ENCODE data around the gene TRPM3. TPM values are rescaled to one million over a fixed set of nuclear protein-coding genes. Genes with fewer than 3 reads are reported as not detected.

Gene TRPM3
- total RNA-seq, 4 donors from 2014 or later: 0.27 to 1.2 (median 0.47) TPM; not detected in 1

DNA sequence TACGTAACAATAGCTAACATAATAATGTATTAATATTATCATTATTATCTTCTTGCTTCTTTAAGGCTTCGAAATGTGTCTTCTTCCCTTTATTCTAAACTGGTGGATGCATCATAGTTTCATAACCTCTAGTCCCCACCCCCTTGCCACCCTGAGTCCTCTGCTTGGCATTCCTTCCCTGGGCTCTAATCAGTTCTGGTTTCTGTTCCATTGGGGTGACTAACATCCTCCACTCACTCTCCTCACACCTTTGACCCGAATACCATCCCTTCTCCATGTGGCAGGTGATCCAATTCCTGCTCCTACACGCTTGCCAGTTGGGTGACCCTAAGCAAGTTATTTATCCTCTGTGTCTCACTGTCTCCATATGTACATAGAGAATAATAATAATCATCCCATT is 286.1 kb downstream of the TRPM3 start:
- H3K27ac ChIP-seq: no peak overlapping the region
- WGBS, 2 donors (ENCODE audit: low coverage in 1 of 2): 78 to 85% methylated on average over 4 of the region's 4 CpGs
- no peaks in the 10 kb centered on the region for H3K36me3 ChIP-seq
- H3K4me1 ChIP-seq: no peaks in the 10 kb centered on the region
- no peaks in the 10 kb centered on the region for H3K9me3 ChIP-seq
- no peaks in the 10 kb centered on the region for H3K27me3 ChIP-seq
- no peak overlapping the region for H3K4me3 ChIP-seq
- TF ChIP-seq, protein P1, sequence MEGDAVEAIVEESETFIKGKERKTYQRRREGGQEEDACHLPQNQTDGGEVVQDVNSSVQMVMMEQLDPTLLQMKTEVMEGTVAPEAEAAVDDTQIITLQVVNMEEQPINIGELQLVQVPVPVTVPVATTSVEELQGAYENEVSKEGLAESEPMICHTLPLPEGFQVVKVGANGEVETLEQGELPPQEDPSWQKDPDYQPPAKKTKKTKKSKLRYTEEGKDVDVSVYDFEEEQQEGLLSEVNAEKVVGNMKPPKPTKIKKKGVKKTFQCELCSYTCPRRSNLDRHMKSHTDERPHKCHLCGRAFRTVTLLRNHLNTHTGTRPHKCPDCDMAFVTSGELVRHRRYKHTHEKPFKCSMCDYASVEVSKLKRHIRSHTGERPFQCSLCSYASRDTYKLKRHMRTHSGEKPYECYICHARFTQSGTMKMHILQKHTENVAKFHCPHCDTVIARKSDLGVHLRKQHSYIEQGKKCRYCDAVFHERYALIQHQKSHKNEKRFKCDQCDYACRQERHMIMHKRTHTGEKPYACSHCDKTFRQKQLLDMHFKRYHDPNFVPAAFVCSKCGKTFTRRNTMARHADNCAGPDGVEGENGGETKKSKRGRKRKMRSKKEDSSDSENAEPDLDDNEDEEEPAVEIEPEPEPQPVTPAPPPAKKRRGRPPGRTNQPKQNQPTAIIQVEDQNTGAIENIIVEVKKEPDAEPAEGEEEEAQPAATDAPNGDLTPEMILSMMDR (IDR thresholded peaks at IDR 0.05): no peak
- TF ChIP-seq EP300 (IDR thresholded peaks at IDR 0.05): no peak
- TF ChIP-seq POLR2A (IDR thresholded peaks at IDR 0.05): no peak
- no peak for TF ChIP-seq POLR2AphosphoS5 (IDR thresholded peaks at IDR 0.05)
- no peak for ATAC-seq

DNA sequence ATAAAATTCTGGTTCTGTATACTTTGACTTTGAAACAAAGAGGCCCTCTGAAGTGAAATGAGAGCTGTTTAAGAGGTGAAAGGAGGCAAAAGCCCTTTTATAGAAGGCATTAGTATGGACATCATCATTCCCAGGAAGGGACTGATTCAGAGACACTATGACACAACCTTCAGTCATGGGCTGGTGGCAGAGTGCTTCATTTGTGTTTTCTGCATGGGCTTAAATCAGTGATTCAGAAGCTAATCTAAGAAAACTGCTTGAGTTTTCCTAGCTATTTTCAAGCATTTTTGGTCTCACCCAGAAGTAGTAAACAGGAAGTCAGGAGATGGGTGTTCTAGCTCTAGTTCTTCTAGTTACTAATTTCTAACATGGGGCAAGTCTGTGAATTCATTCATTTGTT is 288.9 kb downstream of the TRPM3 start:
- ATAC-seq: no peak
- Histone ChIP-seq H3K4me1 (no peaks in the 10 kb centered on the region), H3K27ac (no peak overlapping the region), H3K4me3 (no peak overlapping the region), H3K27me3 (no peaks in the 10 kb centered on the region), H3K36me3 (no peaks in the 10 kb centered on the region), H3K9me3 (no peaks in the 10 kb centered on the region)
- TF ChIP-seq, protein P1 (IDR thresholded peaks at IDR 0.05): no peak
- no peak for TF ChIP-seq POLR2A (IDR thresholded peaks at IDR 0.05)
- no peak for TF ChIP-seq POLR2AphosphoS5 (IDR thresholded peaks at IDR 0.05)
- TF ChIP-seq EP300 (IDR thresholded peaks at IDR 0.05): no peak

- H3K36me3 ChIP-seq: no peaks in the 10 kb centered on the region
- no peak for ATAC-seq
- no peak for TF ChIP-seq POLR2AphosphoS5 (IDR thresholded peaks at IDR 0.05)
- TF ChIP-seq, protein P1 (IDR thresholded peaks at IDR 0.05): no peak
- no peak for TF ChIP-seq POLR2A (IDR thresholded peaks at IDR 0.05)
- no peak for TF ChIP-seq EP300 (IDR thresholded peaks at IDR 0.05)
- no peaks in the 10 kb centered on the region for H3K4me1 ChIP-seq
- WGBS, 2 donors (ENCODE audit: low coverage in 1 of 2): 61 to 70% methylated on average over 4 of the region's 4 CpGs
- H3K4me3 ChIP-seq: no peak overlapping the region
- H3K27ac ChIP-seq: no peak overlapping the region
- H3K9me3 ChIP-seq: no peaks in the 10 kb centered on the region
- H3K27me3 ChIP-seq: no peaks in the 10 kb centered on the region
Measured at GRCh38 chr9:70830618-70831017, 290.8 kb downstream of the TRPM3 start.

DNA sequence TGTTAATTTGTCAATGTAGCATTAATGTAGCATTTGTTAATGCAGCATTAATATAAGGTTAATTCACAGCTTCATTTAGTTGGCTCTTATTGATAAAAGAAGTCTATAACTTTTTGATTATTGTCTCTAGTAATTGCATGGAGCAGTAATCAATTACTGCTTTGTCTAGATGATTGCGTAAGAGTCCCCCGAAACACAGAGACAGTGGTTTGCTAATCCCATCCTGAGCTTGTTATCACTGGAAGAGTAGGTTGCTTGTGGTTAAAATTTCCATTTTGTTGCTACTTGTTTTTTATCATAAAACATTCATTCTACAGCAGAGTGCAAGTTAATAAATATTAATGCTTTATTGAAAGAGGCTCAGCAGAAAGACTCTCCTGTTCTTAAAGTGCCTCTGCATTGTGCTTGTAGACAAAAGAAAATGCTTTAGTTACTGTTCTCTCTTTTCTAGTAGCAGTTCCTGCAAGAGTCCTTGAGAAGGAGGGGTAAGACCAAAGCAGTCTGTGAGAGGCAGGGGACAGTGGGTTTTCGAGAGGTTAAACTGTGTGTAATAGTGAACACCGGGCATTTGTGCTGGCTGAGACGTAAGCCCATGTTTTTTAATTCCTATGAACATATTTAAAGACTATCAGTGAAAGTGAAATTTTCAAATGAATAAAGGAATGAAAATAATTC is 291.7 kb downstream of the TRPM3 start:
- Histone ChIP-seq H3K27ac (no peak overlapping the region), H3K9me3 (no peaks in the 10 kb centered on the region), H3K36me3 (no peaks in the 10 kb centered on the region), H3K4me1 (no peaks in the 10 kb centered on the region), H3K4me3 (no peak overlapping the region), H3K27me3 (no peaks in the 10 kb centered on the region)
- 65 to 79% methylated on average over 4 to 5 of the region's 5 CpGs for WGBS, 2 donors (ENCODE audit: low coverage in 1 of 2)
- TF ChIP-seq, protein P1 (IDR thresholded peaks at IDR 0.05): no peak
- no peak for TF ChIP-seq POLR2AphosphoS5 (IDR thresholded peaks at IDR 0.05)
- no peak for TF ChIP-seq EP300 (IDR thresholded peaks at IDR 0.05)
- no peak for TF ChIP-seq POLR2A (IDR thresholded peaks at IDR 0.05)
- no peak for ATAC-seq

- Histone ChIP-seq H3K36me3 (no peaks in the 10 kb centered on the region), H3K27ac (no peak overlapping the region), H3K9me3 (no peaks in the 10 kb centered on the region), H3K27me3 (no peaks in the 10 kb centered on the region), H3K4me1 (no peaks in the 10 kb centered on the region), H3K4me3 (no peak overlapping the region)
- no peak for ATAC-seq
- 82 to 88% methylated on average over 3 of the region's 3 CpGs for WGBS, 2 donors (ENCODE audit: low coverage in 1 of 2)
- TF ChIP-seq POLR2AphosphoS5 (IDR thresholded peaks at IDR 0.05) (no peak), EP300 (IDR thresholded peaks at IDR 0.05) (no peak), POLR2A (IDR thresholded peaks at IDR 0.05) (no peak)
- TF ChIP-seq, protein P1 (IDR thresholded peaks at IDR 0.05): no peak
Measured at GRCh38 chr9:70826562-70826961, 294.9 kb downstream of the TRPM3 start.
